Activated T-cell treated with anti-CD3 and anti-CD28 coated beads for 48 hours (primary cell): ENCODE measurements around the gene P2RY13.

Experiments used
- DNase-seq: peaks from one replicate; pipeline ENCODE4 v3.0.0-alpha.2; 2020; ENCODE audit warnings: low read depth

Gene P2RY13

GRCh38 chr3:151293127-151293526 lies 36.2 kb downstream of the P2RY13 start:
- DNase-seq: no peak

GRCh38 chr3:151290673-151291072 lies 38.7 kb downstream of the P2RY13 start:
- no peak for DNase-seq

- no peak for DNase-seq
Observed at GRCh38 chr3:151289445-151289844, 39.9 kb downstream of the P2RY13 start.

DNA sequence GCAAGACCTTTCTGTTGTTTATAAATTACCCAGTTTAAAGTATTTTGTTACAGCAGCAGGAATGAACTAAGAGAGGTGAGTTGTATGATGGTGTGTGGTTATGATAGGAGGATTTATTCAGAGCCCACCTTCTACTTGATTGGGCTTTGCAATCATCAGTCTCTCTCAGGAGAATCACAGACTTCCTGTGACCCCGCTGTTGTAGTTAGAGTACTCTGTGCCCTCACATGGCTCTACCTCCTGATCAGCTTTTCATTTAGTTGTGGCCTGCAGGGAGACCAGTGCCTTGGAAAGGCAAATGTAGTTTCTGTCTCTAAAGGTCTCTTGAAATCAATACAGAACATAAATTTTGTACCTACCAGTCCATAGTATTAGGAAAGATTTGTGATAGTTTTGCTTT lies 43.4 kb downstream of the P2RY13 start:
- no peak for DNase-seq

DNA sequence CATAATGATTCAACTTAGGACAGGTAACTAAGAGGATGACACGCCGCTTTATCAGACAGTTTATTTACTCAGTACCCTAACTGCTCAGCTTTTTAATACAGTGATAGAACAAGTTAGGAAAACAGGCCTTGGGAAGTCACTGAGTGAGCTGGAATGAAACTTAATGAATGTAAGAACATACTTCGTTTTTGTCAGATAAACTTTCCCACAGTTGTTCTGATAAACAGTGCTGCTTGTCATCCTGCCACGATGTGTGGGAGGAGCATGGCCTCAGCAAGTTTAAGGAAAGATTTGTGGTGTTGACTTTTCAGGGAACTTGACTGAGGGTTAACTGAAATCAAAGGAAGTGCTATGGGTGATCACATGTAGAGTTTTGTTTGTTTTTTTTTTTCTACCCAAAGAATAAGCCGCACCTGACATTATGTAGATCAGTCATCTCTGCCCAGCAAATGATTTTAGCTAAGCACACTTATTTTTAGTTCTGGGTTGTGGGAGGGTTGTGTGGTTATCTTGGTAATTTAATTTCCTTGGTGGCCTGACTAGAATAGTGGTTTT lies 45.4 kb downstream of the P2RY13 start:
- no peak for DNase-seq

- no peak for DNase-seq
Observed at GRCh38 chr3:151283387-151283786, 46.0 kb downstream of the P2RY13 start.

DNA sequence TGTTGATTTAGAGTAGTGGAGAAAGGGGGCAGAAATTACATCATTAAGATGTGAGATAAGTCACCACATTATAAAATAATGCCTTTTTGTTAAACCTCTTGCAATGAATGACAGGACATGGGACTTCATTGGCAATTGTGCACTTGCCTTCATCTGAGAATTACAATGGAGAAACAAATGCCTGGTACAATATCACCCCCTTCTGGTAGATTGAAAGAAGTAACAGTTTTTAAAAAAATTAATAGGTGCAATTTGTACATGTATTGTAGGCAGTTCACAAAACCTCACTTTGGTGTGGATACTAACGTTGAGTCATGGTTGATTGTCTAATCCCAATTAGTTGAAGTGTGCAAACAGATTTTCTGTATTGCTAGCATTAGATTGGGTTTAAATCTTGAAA lies 46.4 kb downstream of the P2RY13 start:
- no peak for DNase-seq

DNA sequence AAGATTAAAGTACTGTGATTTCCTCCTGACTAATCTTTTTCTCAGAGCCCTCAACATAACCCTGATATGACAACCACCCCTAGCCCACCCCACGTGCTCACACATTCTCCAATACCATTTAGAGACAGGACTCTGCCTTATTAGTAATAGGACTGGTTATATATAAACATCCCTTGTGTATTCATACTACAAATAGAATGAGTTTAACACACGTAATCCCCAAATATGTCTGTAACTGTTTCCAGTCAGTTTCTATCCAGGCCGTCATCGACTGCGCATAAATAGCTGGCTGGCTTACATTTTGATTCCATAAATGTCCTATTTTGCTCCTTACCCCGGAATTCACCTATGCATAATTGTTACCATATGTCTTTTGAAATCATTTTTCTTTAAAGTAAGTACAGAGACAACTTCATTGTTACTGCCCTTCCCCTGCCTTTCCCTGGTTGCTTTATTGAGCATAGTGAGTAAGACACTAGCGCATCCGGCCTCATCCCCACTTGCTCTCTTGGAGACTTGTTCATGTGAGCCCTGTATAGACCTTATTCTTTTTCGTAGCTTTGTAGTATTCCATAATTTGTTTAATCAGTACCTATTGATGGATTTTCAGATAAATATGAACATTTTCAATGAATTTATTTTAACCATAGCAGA lies 47.6 kb downstream of the P2RY13 start:
- no peak for DNase-seq

DNA sequence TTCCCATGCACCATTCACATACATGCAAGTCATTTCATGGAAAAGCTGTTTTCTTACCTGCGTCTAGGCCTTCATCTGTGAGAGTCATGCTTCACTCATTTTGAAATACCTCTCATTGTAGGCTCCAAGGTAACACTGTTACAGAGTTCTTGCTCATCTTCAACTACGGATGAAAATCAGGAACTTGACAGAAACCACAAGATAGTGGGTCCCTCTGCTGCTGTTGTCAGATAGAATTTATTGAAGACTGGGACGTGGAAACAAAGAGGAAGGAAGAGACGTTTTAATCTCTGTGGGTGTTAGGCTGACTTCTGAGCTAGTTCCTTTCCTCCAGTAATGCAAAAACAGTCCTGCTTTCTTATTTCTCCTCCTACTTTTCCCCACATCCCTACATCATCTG lies 51.1 kb downstream of the P2RY13 start, which contains the start of gene P2RY14:
P2RY14 (minus strand) TSS at position 313 of the 400 bp plus-strand sequence. CDS start 64,226 bp downstream, outside the sequence.
- DNase-seq: no peak

DNA sequence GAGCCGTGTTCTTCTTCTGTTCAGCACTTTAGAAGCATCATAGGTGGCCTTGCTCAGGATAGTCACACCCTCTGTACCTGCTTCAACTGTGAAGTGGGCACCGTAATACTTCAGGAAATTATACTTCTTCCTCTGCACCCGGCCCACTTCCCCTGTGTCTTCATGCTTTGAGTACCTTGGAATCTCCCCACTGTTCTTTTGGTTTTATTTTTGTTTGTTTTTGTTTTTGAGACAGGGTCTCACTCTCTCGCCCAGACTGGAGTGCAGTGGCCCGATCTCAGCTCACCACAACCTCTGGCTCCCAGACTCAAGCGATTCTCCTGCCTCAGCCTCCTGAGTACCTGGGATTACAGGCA lies 52.7 kb downstream of the P2RY13 start:
- no peak for DNase-seq
